Stimulated activated CD8-positive, alpha-beta memory T cell treated with anti-CD3 and anti-CD28 coated beads, Interleukin-15, amount 100 ng/mL, for 48 hours (primary cell): ENCODE measurements around the gene CEACAM18.
"Not testable (repeated sequence)": the region's sequence is repeated elsewhere in the genome, so short reads cannot be mapped to it uniquely, and the experiment has no call there.

Experiments
- DNase-seq, 2 donors: peaks; one replicate each; pipeline ENCODE4 v3.0.0-alpha.2; 2020; ENCODE audit warnings: low read depth in 2 of 2

Gene CEACAM18

GRCh38 chr19:51478381-51479234 lies at the start of gene CEACAM18:
Gene CEACAM18, plus strand, starts transcription at chr19:51478539.
- DNase-seq, result no peak

GRCh38 chr19:51430221-51430620 lies 48.1 kb upstream of the CEACAM18 start:
- no peak for DNase-seq

GRCh38 chr19:51431124-51431523 lies 47.2 kb upstream of the CEACAM18 start:
- no peak for DNase-seq

DNA sequence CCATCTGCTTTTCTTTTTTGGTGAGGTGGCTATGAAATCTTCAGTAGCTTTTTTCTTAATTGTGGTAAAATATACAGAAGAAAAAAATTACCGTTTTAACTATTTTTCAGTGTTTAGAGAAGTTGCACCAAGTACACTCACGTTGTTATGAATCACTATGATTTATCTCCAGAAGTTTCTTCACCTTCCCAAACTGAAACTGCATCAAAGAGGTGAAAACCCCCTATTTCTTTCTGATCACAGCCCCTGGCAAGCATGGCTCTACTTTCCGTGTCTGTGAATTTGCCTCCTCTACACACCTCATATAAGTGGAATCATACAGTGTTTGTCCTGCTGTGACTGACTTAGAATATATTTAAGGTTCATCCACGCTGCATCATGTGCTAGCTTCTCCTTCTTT lies 45.3 kb upstream of the CEACAM18 start:
- DNase-seq, result no peak

DNA sequence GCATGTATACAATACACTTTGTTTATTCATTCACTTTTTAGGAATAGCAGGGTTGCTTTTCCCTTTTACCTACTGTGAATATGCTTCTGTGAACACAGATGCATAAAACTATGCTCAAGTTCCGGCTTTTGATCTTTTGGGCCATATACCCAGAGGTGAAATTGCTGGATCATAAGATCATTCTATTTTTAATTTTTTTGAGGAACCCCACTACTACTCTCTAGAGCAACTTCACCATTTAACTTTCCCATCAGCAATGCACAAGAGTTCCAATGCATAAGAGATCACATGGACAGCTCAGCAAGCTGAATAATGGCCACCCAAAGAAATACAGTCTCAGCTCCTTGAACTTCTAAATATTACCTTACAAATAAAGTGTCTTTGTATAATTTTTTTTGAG lies 43.9 kb upstream of the CEACAM18 start:
- no peak for DNase-seq

DNA sequence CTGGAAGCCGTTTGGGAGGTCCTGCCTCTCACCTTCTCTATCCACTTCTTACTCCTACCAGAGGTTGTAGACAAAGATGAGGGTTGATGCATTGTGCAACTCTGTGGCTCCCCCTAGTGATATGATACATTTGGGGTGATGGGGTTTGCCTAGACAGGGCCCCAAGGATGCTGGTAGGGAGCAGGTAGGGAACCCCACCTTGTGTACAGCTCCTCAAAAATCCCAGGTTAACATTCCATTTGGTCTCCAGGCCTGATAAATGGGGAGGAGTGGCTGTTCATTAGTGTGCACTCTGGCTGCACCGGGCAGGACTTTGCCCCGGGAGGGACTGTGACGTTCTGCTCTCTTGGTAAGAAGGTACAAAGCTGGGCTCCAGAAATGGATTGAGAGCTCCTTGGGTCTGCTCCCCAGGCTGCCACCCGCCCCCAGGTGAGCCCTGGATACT lies 39.3 kb upstream of the CEACAM18 start:
- DNase-seq, result no peak

DNA sequence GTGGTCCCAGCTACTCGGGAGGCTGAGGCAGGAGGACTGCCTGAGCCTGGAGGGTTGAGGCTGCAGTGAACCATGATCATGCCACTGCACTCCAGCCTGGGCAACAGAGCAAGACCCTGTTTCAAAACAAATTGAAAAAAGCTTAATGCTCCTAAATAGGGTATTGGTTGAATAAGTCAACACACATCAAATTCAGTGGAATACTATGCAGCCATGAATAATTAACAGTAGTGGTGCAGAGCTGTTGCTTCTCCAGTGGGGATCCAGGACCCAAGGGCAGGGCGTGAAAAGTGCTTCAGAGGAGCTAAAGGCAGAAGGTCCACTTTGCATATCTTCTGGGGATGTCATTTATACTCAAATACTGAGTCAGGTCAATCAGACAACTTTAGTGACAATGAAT lies 38.3 kb upstream of the CEACAM18 start:
- no peak for DNase-seq

DNA sequence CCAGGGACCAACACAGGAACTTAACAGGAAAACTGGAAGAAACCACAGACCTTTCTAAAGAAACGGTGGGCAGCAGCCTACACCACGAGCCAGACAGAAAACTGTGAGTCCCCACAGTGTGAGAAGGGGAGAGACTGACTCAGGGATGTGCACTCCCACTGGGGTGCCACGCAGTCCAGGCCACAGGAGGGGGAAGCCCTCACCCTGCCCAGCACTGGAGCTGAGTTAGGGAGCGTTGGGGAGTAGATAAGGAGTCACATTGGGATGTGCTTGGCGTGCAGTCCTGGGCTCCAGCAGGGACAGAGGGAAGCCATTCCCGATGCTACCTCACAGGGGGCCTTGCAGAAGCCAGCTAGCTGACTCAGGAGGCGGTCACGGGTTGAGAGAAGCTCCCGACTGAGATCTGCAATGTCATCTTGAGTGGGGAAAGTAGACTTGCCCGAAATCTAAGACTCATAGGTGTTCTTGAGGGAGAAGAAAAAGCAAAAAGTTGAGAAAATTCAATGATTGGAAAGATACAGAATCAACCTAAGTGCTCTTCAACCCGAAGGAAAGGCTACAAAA lies 37.4 kb upstream of the CEACAM18 start:
- peak; percentile 68 to 74 for DNase-seq

- peak; percentile 88 to 90 for DNase-seq
Observed at GRCh38 chr19:51441410-51442390, 36.6 kb upstream of the CEACAM18 start.

GRCh38 chr19:51447510-51447909 lies 30.8 kb upstream of the CEACAM18 start:
- DNase-seq, result not testable (repeated sequence)

- no peak for DNase-seq
Observed at GRCh38 chr19:51448011-51448410, 30.3 kb upstream of the CEACAM18 start.

DNA sequence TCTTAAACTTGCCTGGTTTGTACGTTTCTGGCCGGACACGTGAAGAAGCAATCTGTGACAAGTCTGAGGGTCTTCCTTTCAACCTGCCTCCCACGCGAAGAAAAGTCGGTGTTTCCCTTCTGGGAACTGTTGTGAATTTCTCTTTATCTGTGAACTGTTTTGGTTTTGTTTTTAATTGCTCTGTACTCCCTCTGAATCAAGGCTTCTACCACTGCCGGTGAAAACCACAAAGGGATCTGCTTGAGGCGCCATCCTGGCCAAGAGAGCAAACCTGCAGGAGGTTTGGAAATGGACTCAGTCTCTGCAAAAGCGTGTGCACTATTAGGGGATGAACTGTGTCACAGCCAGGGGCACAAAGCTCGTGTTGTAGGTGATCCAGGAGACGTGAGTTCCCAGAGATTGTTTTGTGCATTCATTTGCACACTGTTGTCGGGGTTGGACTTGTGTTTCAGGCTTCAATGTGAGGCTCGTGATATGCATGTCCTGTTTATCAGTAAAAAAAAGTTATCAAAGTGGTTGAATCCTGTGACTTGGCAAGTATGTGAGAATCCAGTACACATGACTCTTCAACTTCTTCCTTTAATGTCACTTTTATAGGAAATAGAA lies 29.8 kb upstream of the CEACAM18 start:
- DNase-seq, result peak; percentile 52 to 58

DNA sequence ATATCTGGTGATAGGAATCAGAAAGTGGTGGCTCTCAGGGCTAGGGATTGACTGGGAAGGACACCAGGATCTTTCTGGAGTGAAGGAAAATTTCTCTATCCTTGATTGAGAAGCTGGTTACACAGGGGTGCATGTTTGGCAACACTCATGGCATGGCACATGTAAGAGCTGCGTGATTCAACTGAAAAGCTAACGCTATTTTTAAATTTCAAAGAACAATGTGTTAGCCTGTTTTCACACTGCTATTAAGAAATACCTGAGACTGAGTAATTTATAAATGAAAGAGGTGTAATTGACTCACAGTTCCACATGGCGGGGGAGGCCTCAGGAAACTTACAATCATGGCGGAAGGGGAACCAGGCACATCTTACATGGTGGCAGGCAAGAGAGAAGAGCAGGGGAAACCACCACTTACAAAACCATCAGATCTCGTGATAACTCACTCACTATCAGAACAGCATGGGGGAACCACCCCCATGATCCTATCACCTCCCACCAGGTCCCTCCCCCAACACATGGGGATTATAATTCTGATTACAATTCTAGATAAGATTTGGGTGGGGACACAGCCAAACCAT lies 27.5 kb upstream of the CEACAM18 start:
- DNase-seq, result peak in 1 of 2 donors; percentile 56

DNA sequence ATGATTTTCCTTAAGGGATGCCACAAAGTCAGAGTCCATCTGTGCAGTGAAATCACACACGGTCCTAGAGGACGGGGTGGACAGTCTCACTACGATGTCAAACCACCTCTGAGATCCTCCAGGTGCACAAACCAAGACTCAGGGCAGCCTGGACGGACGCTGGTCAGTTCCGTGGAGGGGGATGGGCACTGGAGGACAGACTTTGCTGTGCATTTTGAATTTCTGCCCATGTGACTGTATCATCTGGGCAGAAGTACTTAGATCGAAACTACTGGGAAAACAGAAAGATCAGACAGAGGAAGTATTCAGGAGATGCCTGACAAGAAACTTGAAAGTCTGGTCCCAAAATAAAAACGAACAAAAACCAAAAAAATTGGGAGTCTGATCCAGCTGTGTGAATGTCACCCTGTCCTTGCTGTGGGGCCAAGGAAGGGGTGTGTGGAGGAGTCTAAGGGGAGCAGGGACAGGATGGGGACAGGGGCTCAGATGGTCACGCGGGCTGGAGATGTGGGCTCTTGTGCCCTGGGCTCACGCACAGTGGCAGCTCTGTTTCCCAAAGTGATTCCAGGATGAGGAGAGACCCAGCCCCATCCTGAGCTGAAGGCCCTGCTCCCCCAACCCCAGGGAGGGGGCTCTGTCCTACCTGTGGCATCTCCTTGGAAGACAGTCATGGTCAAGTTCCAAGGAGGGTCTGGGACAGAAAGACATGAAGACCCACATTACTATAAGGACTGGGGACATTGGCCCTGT lies 21.6 kb upstream of the CEACAM18 start:
- DNase-seq, result no peak

GRCh38 chr19:51457351-51458013 lies 20.9 kb upstream of the CEACAM18 start:
- DNase-seq, result no peak

- no peak for DNase-seq
Observed at GRCh38 chr19:51458051-51458645, 20.2 kb upstream of the CEACAM18 start, which contains the start of gene SIGLEC8. Gene SIGLEC8, minus strand, starts transcription at chr19:51458454. Its CDS starts 67 bp downstream, at chr19:51458387.

- no peak for DNase-seq
Observed at GRCh38 chr19:51458899-51459505, 19.3 kb upstream of the CEACAM18 start.

DNA sequence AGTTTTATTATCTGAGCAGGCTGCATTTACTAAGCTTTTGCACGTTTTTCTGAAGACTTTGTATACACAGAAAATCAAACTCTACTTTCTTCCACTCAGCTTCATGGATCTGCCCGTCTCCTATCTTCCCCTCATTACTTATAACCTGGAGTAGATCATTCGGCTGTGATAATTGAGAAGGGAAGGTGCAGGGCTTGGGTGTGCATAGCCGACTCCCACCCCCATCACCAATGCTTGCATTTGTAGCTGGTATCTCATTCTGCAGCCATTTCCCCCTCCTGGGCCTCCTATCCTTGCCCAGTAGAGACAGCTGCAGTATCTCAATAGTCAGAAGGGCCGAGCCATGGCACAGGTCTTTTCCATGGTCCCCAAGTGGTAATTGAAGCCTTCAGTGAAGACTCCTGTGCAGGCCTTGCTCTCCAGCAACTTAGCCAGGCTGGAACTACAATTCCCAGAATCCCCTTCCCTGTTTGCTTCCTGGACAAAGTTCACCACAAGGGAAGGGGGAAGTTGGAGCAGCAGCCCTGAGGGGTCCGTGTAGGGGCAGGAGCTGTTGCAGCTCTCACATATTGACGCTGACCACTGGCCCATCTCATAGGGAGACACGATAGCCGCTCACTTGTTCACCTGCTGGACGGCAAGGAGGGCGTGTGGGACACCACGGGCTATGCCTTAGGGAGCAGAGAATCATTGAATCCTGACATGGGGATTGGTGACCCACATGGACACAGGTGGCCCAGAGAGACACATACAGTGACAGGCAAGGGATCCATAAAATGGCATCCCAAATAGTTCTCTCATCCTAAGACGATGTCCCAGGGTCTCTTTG lies 18.0 kb upstream of the CEACAM18 start:
- no peak for DNase-seq
